GM18873 (cell line): ENCODE measurements around the gene LSM12.
"Not testable (repeated sequence)": the region's sequence is repeated elsewhere in the genome, so short reads cannot be mapped to it uniquely, and the experiment has no call there.

ENCODE experiments used
- ATAC-seq: cut with Tn5 transposase; IDR thresholded peaks from one replicate; pipeline ENCODE4 v1.9.1; 2021; ENCODE audit warnings: mild to moderate bottlenecking, moderate library complexity, moderate number of reproducible peaks; ENCODE audit not compliant: unreplicated experiment, low FRiP score

The LSM12 gene

GRCh38 chr17:44066204-44066930 is at the start of gene LSM12:
Gene LSM12 (minus strand): TSS chr17:44066671. CDS start chr17:44066587, 84 bp downstream.
- no peak for ATAC-seq

GRCh38 chr17:44115585-44116415 is 49.3 kb upstream of the LSM12 start:
- ATAC-seq = no peak

DNA sequence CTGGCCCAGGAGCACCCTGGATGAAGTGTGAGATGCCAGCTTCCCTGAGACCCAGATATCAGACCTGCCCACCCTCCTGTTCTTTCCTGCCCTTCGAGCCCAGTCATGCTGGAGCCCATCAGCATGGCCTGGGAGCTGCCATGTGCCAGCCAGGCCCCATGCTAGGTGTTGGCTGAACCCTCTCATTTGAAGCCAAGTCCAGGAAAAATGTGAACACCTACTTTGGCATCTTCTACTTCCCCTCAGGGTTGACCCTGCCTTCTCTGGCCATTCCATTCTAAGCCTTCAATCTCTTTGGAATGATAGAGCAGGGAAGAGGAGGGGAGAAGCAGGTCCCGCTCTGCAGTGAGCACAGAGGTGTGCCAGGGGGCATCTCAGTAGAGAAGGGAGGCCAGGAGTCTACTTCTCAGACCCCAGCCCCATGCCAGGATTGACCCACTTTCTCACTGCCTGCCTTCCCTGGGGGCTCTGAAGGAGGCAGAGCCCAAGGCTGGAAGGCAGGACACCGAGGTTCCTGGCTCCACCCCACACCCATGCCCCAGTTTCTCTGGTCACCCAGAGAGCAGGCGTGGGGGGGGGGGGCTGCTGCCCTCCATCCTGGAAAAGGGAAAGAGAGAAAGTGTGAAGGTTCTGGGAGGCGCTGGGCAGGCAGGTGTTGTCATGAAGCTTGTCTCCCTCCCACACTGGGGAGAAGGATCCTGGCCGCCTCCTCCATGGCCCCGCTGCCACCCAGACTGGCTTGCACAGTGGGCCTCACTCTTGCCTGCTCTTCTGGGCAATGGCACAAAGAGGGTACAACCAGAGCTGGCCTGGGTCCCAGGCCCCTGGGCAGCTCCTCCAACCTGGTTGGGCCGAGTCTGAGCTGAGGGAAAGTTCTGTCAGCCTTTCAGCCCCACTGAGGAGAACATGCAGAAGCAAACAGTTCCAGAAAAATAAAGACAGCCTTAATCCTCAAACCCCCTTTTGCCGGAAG is 47.7 kb upstream of the LSM12 start:
- ATAC-seq = no peak

DNA sequence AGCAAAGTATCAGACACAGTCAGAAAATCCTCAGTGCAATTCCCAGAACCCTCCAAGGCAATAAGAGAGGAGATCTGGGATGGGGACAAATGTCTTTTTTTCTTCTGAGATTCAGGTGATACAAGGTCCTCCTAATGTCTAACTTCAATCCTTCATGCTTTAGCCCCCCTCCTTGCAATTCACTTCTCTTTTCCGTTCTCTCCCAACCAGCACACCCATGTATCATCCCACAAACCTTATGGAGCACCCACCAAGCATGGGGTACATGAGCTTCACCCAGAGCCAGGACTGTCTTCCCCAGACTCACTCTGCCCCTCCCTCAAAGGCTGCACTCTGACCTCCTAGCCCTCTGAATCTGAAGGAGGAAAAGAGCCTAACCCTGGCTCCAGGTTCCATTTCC is 46.9 kb upstream of the LSM12 start:
- ATAC-seq = no peak

GRCh38 chr17:44112284-44113280 is 46.1 kb upstream of the LSM12 start:
- no peak for ATAC-seq

GRCh38 chr17:44111777-44112176 is 45.3 kb upstream of the LSM12 start:
- ATAC-seq = no peak

DNA sequence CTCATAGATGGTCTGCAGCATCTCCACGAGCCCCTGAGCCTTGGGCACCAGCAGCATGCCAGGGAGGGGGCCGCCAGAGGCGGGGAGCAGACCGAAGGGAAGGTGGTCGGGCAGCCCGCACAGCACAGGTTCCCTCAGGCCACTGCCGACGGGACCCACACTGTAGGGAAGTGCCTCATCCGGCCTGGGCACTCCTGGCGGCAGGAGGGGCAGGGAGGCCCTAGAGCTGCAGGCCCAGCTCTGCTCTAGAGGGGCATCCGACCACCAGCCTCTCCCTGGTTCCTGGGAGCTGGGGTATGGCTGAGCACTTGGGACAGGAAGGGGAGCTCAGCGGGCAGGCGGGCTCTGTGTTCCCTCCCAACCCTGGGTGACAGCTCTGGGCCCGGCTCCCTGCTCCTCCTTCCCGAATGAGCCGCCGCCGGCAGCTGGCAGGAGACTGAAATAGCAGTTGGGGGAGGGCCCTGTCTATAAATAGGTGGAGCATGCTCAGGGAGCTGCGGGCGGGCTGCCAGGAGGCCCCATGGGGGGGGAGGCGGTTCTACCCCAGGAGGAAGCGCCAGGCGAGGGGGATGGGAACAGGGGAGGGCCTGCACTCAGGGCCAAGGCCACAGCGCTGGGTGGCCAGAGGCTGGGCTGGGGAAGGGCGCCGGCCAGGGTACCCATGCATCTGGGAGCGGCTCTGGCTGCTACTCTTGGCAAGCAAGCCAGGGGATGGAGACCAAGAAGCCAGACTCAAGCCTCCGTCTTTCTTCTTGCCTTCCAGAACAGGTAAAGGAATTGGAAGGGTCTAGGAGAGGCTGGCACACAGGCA is 44.6 kb upstream of the LSM12 start:
- ATAC-seq = no peak

DNA sequence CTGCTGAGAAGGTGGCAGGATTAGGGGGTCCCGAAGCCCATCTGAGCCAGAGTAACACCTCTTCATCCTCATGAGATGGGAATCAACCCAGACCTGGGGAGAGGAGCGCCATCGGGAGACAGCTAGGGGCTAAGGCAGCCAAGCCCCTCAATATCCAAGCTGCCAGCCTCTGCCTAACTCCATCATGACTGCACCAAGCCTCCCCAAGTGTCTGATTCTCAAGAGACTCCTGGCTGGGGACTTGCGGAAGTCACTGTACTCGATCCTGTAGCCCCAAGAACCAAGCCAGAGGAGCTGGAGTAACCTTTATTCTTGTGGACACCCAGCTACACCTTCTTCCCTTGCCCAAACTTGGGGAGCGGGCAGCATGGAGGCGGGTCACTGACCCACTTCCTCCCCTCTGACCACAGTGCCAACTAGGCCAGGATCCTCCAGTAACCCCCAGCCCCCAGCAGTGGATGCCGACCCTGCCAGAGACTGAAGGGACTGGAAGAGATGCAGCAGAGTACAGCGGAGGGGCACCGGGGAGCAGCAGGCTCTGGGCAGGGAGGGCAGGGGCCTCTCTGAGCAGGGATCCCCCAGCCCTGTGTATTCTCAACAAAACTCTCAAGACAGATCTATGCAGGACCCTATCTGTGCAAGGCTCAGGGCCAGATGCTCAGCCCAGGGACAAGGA is 43.7 kb upstream of the LSM12 start:
- ATAC-seq = no peak

GRCh38 chr17:44109312-44109630 is 42.8 kb upstream of the LSM12 start:
- no peak for ATAC-seq

- ATAC-seq = no peak
Observed at GRCh38 chr17:44108440-44109311, 42.2 kb upstream of the LSM12 start.

DNA sequence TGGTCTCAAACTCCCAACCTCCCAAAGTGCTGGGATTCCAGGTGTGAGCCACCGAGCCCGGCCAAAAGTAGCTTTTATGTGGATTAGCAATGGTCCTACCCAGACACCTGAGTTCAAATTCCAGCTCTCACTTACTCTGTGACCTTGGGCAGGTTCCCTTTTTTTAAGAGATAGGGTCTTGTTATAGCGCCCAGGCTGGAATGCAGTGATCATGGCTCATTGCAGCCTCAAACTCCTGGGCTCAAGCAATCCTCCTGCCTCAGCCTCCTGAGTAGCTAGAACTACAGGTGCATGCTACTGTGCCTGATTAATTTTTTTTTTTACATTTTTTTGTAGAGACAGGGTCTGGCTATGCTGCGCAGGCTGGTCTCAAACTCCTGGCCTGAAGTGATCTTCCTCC is 40.3 kb upstream of the LSM12 start:
- no peak for ATAC-seq

- no peak for ATAC-seq
Observed at GRCh38 chr17:44105941-44106340, 39.5 kb upstream of the LSM12 start.

DNA sequence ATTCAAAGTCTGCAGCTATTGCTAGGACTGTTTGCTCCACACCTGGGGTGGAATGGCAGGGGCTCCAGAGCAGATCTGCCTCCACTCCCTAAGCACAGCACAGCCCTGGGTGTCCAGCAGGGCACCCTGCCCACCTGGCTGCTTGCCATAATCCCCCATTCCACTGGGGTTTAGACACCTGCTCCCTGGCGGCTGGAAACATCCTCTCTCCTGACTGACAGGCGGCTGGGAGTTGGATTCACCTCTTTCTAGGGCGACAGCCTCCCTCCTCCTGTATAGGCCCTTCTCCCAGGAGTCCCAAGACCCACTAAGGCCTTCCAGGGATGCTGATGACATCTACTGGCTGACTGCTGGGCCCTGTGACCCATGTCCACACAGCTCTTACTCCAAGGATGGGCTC is 39.0 kb upstream of the LSM12 start:
- ATAC-seq = no peak

- no peak for ATAC-seq
Observed at GRCh38 chr17:44102849-44103622, 36.6 kb upstream of the LSM12 start.

- not testable (repeated sequence) for ATAC-seq
Observed at GRCh38 chr17:44101858-44102257, 35.4 kb upstream of the LSM12 start.

DNA sequence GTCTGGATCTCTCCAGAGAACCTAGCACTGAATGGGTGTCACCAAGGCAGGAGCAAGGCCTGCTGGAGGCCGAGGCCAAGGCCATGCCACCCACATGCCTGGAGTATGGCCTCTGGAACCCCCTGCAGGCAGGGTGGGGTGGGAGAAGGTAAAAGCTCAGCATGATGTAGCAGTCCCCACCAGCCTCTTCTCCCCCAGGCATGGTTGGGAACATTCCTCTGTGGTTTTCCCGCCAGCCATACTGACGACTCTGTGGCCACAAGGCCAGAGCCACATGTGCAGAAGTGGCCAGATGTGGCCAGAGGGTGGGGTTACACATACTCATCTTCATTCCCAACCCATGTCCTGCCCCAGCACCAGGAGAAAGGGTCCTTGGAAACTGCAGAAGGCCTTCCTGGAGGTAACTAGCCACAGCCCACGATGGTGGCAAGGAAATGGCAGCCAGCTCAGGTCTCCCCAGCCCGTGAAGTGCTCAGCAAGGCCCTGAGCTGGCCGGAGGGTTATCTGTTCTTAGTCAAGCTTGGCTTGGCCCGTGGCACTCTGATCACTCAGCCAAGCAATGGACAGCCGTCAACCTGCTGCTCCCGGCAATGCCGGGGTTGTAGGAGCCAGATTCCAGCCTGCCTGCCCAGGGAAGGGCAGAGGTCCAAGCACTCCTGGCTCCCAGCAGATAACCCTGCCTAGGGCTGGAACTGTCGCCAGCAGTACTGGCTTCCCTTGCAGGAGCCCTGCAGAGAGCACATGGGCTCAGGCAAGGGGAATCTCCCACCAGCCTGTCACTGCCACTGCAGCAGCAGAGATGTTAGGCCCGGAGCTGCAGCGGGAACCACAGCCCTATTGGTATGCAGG is 30.9 kb upstream of the LSM12 start:
- ATAC-seq = no peak
